Measurements from ENCODE around the gene CYB5D1. TPM values are rescaled to one million over a fixed set of nuclear protein-coding genes. Genes with fewer than 3 reads are reported as not detected.

Gene CYB5D1
- total RNA-seq, 4 donors from 2014 or later: 12.0 to 18.7 (median 13.7) TPM

GRCh38 chr17:7893187-7893880 is 35.5 kb downstream of the CYB5D1 start:
- no peaks in the 10 kb centered on the region for H3K9me3 ChIP-seq
- TF ChIP-seq POLR2AphosphoS5 (IDR thresholded peaks at IDR 0.05) (no peak), CTCF (IDR thresholded peaks at IDR 0.05) (no peak), EP300 (IDR thresholded peaks at IDR 0.05) (no peak), POLR2A (IDR thresholded peaks at IDR 0.05) (no peak)
- peaks cover 5 to 28% (median 19%) of the 10 kb centered on the region in 3 donors for H3K4me1 ChIP-seq
- H3K27me3 ChIP-seq: no peaks in the 10 kb centered on the region
- 62 to 75% methylated on average over 4 to 6 of the region's 15 CpGs for WGBS, 2 donors (ENCODE audit: low coverage in 1 of 2)
- no peak overlapping the region for H3K4me3 ChIP-seq
- peaks cover 0 to 76% of the 10 kb centered on the region in 2 donors for H3K36me3 ChIP-seq
- ATAC-seq: no peak
- H3K27ac ChIP-seq: no peak overlapping the region

GRCh38 chr17:7894226-7894625 is 36.4 kb downstream of the CYB5D1 start:
- TF ChIP-seq POLR2A (IDR thresholded peaks at IDR 0.05) (no peak), POLR2AphosphoS5 (IDR thresholded peaks at IDR 0.05) (no peak), EP300 (IDR thresholded peaks at IDR 0.05) (no peak), CTCF (IDR thresholded peaks at IDR 0.05) (no peak)
- no peaks in the 10 kb centered on the region for H3K9me3 ChIP-seq
- H3K4me1 ChIP-seq: peaks cover 0 to 19% (median 10%) of the 10 kb centered on the region in 3 donors
- peaks cover 0 to 85% of the 10 kb centered on the region in 2 donors for H3K36me3 ChIP-seq
- no peak overlapping the region for H3K4me3 ChIP-seq
- no peak for ATAC-seq
- 69 to 83% methylated on average over 5 to 8 of the region's 9 CpGs for WGBS, 2 donors (ENCODE audit: low coverage in 1 of 2)
- H3K27ac ChIP-seq: no peak overlapping the region
- no peaks in the 10 kb centered on the region for H3K27me3 ChIP-seq

- Histone ChIP-seq H3K36me3 (peaks cover 0 to 91% of the 10 kb centered on the region in 2 donors), H3K4me1 (peaks cover 0 to 13% (median 3%) of the 10 kb centered on the region in 3 donors), H3K9me3 (no peaks in the 10 kb centered on the region), H3K27me3 (no peaks in the 10 kb centered on the region), H3K27ac (no peak overlapping the region), H3K4me3 (no peak overlapping the region)
- 88% methylated on average over 3 to 6 of the region's 8 CpGs for WGBS, 2 donors (ENCODE audit: low coverage in 1 of 2)
- TF ChIP-seq CTCF (IDR thresholded peaks at IDR 0.05): no peak
- no peak for TF ChIP-seq POLR2A (IDR thresholded peaks at IDR 0.05)
- TF ChIP-seq EP300 (IDR thresholded peaks at IDR 0.05): no peak
- TF ChIP-seq POLR2AphosphoS5 (IDR thresholded peaks at IDR 0.05): no peak
- ATAC-seq: no peak
Measured at GRCh38 chr17:7894866-7895265, 37.1 kb downstream of the CYB5D1 start.

- no peaks in the 10 kb centered on the region for H3K27me3 ChIP-seq
- ATAC-seq: no peak
- TF ChIP-seq EP300 (IDR thresholded peaks at IDR 0.05) (no peak), POLR2A (IDR thresholded peaks at IDR 0.05) (no peak), CTCF (IDR thresholded peaks at IDR 0.05) (no peak), POLR2AphosphoS5 (IDR thresholded peaks at IDR 0.05) (no peak)
- peaks cover 0 to 3% (median 0%) of the 10 kb centered on the region in 3 donors for H3K4me1 ChIP-seq
- H3K9me3 ChIP-seq: no peaks in the 10 kb centered on the region
- 58 to 64% methylated on average over 4 of the region's 13 CpGs for WGBS, 2 donors (ENCODE audit: low coverage in 1 of 2)
- H3K4me3 ChIP-seq: no peak overlapping the region
- peaks cover 0 to 98% of the 10 kb centered on the region in 2 donors for H3K36me3 ChIP-seq
- H3K27ac ChIP-seq: no peak overlapping the region
Measured at GRCh38 chr17:7897090-7897489, 39.3 kb downstream of the CYB5D1 start.

- Histone ChIP-seq H3K36me3 (peaks cover 0 to 100% of the 10 kb centered on the region in 2 donors), H3K27me3 (no peaks in the 10 kb centered on the region), H3K4me1 (peaks cover 0 to 3% (median 0%) of the 10 kb centered on the region in 3 donors), H3K27ac (no peak overlapping the region), H3K9me3 (no peaks in the 10 kb centered on the region), H3K4me3 (no peak overlapping the region)
- 0 to 22% methylated on average over 1 to 6 of the region's 6 CpGs for WGBS, 2 donors (ENCODE audit: low coverage in 1 of 2)
- ATAC-seq: peak; percentile 61
- TF ChIP-seq POLR2A (IDR thresholded peaks at IDR 0.05) (no peak), CTCF (IDR thresholded peaks at IDR 0.05) (peak in 3 of 4 experiments; percentile 68 to 74 (median 70)), EP300 (IDR thresholded peaks at IDR 0.05) (no peak), POLR2AphosphoS5 (IDR thresholded peaks at IDR 0.05) (no peak)
Measured at GRCh38 chr17:7897773-7898172, 40.0 kb downstream of the CYB5D1 start.

All from gastroesophageal sphincter (tissue), 4 donors.